Measurements from ENCODE around the gene PIM3.

Gene PIM3

DNA sequence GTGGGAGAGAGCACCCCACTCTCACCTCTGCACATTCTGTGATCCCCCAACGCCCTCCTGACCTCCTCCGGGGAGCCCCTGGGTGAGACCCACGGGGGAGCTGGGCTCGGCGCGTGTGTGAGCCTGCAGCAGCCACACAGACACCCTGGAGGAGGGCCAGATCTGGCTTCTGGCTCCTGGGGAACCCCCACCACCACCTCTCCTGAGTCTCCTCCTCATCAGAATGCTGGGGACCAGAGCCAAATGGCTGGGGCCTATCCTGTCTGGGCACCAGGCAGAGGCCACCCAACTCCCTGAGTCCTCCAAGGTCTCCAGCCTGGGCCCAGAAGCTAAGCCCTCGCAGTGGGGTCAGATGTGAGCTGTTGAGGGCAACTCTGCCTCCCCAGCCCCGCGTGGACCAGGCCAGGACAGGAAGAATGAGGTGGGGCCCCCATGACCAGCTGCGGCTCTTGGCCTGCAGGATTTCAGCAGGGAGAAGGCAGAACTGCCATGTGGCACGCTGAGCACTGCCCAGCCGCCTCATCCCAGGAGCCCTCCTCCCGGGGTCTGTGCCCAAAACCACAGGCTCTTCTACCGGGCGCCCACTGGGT is 5.5 kb upstream of the PIM3 start:
- peaks cover 7% of the 10 kb centered on the region for H3K4me1 Mint-ChIP-seq
- H3K27ac Mint-ChIP-seq, result no peak overlapping the region
- H3K27me3 Mint-ChIP-seq, result no peaks in the 10 kb centered on the region
- no peak for DNase-seq
- no peaks in the 10 kb centered on the region for H3K36me3 Mint-ChIP-seq (ENCODE audit: low read depth)
- H3K4me3 Mint-ChIP-seq, result no peak overlapping the region
- no peaks in the 10 kb centered on the region for H3K9me3 Mint-ChIP-seq
- no peak for ATAC-seq

GRCh38 chr22:49955581-49956417 is 4.8 kb upstream of the PIM3 start:
- Mint-ChIP-seq H3K4me3 (no peak overlapping the region), H3K27me3 (no peaks in the 10 kb centered on the region), H3K27ac (no peak overlapping the region), H3K36me3 (ENCODE audit: low read depth) (no peaks in the 10 kb centered on the region), H3K9me3 (no peaks in the 10 kb centered on the region), H3K4me1 (peaks cover 7% of the 10 kb centered on the region)
- ATAC-seq, result no peak
- DNase-seq, result no peak

- no peak overlapping the region for H3K27ac Mint-ChIP-seq
- no peak for ATAC-seq
- no peaks in the 10 kb centered on the region for H3K36me3 Mint-ChIP-seq (ENCODE audit: low read depth)
- H3K9me3 Mint-ChIP-seq, result no peaks in the 10 kb centered on the region
- H3K27me3 Mint-ChIP-seq, result no peaks in the 10 kb centered on the region
- H3K4me1 Mint-ChIP-seq, result peaks cover 7% of the 10 kb centered on the region
- no peak for DNase-seq
- H3K4me3 Mint-ChIP-seq, result no peak overlapping the region
Measured at GRCh38 chr22:49956418-49956770, 4.2 kb upstream of the PIM3 start.

DNA sequence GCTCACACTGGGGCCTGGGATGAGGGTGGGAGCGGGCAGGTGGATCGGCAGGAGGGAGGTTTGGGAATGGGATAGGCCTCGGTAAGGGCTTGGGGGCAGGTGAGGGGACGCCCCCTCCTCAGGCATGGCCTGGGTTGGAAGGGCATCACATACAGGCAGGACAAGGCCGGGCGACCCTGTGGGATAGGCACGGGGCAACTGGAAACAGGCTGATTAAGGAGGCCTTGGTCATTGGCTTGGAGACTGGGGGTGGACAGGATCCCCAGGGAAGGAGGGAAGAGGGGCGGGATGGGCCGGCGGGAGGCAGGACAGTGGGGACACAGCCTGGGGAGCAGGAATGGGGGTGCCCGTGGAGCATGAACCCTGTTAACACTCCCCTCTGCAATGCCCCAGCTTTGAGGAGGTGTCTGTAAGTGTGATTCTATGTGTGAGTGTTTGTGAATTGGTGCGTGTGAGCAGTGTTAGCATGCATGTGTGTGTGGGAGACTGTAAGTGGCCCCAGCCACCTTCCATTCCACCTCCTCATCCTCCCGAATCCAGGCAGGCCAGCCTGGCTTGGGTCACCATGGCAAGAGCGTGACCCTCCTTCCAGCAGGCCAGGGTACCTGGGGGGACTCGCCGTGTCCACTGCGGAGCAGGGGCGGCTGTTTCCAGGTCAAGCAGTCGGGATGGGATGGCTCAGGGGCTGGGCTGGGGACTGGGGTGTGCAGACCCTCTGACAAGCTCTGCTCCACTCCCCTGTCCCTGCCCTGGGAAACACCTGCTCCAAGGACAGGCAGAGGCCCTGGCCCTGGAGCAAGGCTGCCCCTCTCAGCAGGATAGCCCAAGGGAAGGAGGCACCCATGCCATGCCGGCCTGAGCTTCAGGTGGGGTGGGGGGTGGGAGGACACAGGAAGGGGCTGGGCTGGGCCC is 3.4 kb upstream of the PIM3 start:
- Mint-ChIP-seq H3K4me3 (no peak overlapping the region), H3K4me1 (peaks cover 7% of the 10 kb centered on the region)

DNA sequence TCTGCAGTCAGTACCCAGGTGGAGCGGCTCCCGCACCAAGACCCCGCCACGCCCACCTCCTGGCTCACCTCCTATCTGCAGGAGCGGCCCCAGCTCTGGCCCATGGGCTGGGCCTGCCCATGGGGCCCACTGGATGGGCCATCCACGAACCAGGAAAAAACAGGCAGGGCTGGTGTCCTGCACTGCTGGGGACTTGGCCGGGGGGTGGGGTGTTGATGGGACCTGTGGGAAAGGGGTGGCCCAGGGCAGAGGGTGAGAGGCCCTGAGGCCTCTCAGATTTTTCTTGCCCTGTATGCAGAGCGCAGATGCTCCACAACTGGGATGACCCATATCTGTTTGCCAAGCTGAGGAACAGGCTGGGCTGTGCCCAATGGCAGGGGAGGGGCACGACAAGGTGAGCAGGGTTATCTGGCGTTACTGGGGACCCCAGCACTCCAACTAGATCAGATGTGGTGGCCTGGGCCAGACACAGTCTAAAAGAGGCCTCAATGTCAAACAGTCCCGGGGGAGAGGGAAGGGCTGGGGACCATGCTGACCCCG is 2.7 kb upstream of the PIM3 start:
- H3K27ac Mint-ChIP-seq, result no peak overlapping the region
- DNase-seq (no peak), ATAC-seq (no peak)
- H3K4me1 Mint-ChIP-seq, result peaks cover 7% of the 10 kb centered on the region
- H3K27me3 Mint-ChIP-seq, result no peaks in the 10 kb centered on the region
- no peaks in the 10 kb centered on the region for H3K9me3 Mint-ChIP-seq
- H3K4me3 Mint-ChIP-seq, result peak overlapping the region; percentile 12
- H3K36me3 Mint-ChIP-seq (ENCODE audit: low read depth), result peaks cover 10% of the 10 kb centered on the region

More for the DNA sequence above, 3.4 kb upstream of the PIM3 start:
- DNase-seq (no peak), ATAC-seq (no peak)
- no peak overlapping the region for H3K27ac Mint-ChIP-seq
- no peaks in the 10 kb centered on the region for H3K9me3 Mint-ChIP-seq
- no peaks in the 10 kb centered on the region for H3K27me3 Mint-ChIP-seq
- H3K36me3 Mint-ChIP-seq (ENCODE audit: low read depth), result peaks cover 6% of the 10 kb centered on the region

GRCh38 chr22:49958366-49958921 is 2.1 kb upstream of the PIM3 start:
- Mint-ChIP-seq H3K4me1 (peaks cover 8% of the 10 kb centered on the region), H3K27me3 (no peaks in the 10 kb centered on the region), H3K36me3 (ENCODE audit: low read depth) (peaks cover 15% of the 10 kb centered on the region), H3K4me3 (peak overlapping the region; percentile 84), H3K9me3 (no peaks in the 10 kb centered on the region), H3K27ac (no peak overlapping the region)
- ATAC-seq (no peak), DNase-seq (no peak)

DNA sequence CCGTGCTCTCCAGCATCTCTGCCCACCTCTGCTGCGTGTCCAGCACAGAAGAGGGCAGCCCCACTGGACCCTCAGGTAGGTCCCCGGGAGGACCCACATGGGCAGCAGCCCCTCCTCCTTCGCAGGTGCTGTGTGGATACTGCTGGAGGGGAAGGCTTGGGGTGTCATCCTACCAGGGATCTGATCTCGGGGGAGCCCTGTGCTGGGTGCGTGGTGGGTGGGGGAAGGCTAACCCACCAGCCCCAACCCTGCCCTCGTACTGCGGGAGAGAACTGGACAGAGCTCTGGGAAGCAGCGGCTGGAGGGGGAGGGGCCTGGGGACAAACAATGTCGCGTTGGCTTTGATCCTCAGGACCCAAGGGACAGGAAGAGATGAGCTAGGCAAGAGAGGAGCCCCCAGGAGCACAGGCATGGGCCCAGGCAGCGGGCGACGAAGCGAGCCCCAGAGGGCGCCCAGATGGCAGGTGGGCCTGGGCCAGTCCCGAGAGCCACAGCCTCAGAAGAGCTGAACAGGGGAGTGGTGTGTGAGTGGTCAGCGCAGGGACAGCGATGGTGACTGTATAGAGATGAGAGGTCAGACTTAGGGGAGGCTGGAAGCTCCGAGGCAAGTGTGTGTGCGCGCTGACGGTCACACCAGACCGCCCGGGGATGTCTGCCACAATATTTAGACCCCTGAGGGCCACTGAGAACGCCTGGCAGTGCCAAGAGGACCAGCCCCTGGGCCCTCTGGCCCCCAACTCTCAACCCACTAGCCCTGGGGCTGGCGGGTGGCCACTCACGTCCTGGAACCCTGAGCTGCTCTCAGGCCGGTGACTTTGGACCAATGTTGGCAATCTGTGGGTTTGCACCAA is 1.4 kb upstream of the PIM3 start:
- Mint-ChIP-seq H3K27me3 (no peaks in the 10 kb centered on the region), H3K27ac (peak overlapping the region; percentile 89), H3K4me1 (peaks cover 15% of the 10 kb centered on the region), H3K9me3 (no peaks in the 10 kb centered on the region), H3K36me3 (ENCODE audit: low read depth) (peaks cover 23% of the 10 kb centered on the region), H3K4me3 (peak overlapping the region; percentile 84)
- DNase-seq, result no peak
- ATAC-seq, result no peak

GRCh38 chr22:49959782-49960158 is 802 bp upstream of the PIM3 start:
- DNase-seq (peak; percentile 55), ATAC-seq (no peak)
- Mint-ChIP-seq H3K4me3 (peak overlapping the region; percentile 84), H3K27me3 (no peaks in the 10 kb centered on the region), H3K4me1 (peaks cover 21% of the 10 kb centered on the region), H3K27ac (peak overlapping the region; percentile 89), H3K9me3 (no peaks in the 10 kb centered on the region), H3K36me3 (ENCODE audit: low read depth) (peaks cover 27% of the 10 kb centered on the region)

GRCh38 chr22:49961005-49961600 is 531 bp downstream of the PIM3 start:
- H3K4me3 Mint-ChIP-seq, result peak overlapping the region; percentile 92
- ATAC-seq (no peak), DNase-seq (peak; percentile 44)
- H3K4me1 Mint-ChIP-seq, result peaks cover 26% of the 10 kb centered on the region
- no peaks in the 10 kb centered on the region for H3K9me3 Mint-ChIP-seq
- H3K27ac Mint-ChIP-seq, result peak overlapping the region; percentile 90
- H3K36me3 Mint-ChIP-seq (ENCODE audit: low read depth), result peaks cover 31% of the 10 kb centered on the region
- no peaks in the 10 kb centered on the region for H3K27me3 Mint-ChIP-seq

GRCh38 chr22:49961601-49962011 is 1.0 kb downstream of the PIM3 start:
- H3K36me3 Mint-ChIP-seq (ENCODE audit: low read depth), result peaks cover 31% of the 10 kb centered on the region

DNA sequence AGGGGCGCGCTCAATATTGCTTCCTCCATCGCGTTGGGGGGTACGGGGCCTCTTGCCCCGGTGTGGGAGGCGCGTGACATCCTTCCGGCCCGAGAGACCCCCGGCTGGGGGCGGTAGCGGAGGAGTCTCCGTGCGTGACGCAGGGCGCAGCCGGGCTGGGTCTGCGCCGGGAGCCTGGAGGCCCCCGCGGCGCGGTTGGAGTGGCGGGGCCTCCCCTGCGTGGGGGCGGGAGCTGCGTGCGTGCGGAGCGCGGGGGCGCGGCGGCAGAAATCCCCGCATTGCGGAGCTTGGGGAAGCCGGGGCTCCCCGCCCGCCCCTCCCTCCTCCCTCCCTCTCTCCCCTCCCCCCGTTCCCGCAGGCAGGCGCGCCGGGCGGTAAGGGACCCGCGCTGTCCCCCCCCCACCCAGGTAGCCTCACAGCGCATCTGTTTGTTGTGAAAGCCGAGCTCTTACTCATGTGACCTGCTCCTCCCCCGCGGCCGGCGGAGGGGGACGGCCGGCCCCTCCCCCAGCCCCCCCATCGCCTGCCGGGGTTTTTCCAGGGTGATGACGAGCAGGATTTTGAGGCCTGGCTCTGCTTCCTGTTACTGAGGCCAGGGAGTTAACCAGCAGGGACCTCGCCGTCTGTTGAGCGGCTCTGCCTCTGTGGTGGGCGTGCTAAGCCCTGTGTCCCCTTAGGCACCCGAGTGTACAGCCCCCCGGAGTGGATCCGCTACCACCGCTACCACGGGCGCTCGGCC is 1.6 kb downstream of the PIM3 start:
- DNase-seq (peak; percentile 91), ATAC-seq (peak; percentile 18)
- peaks cover 33% of the 10 kb centered on the region for H3K4me1 Mint-ChIP-seq
- H3K9me3 Mint-ChIP-seq, result no peaks in the 10 kb centered on the region
- peak overlapping the region; percentile 90 for H3K27ac Mint-ChIP-seq
- H3K4me3 Mint-ChIP-seq, result peak overlapping the region; percentile 92
- no peaks in the 10 kb centered on the region for H3K27me3 Mint-ChIP-seq
- H3K36me3 Mint-ChIP-seq (ENCODE audit: low read depth), result peaks cover 31% of the 10 kb centered on the region

More at GRCh38 chr22:49961601-49962011, 1.0 kb downstream of the PIM3 start:
- Mint-ChIP-seq H3K27me3 (no peaks in the 10 kb centered on the region), H3K4me1 (peaks cover 28% of the 10 kb centered on the region), H3K27ac (peak overlapping the region; percentile 90), H3K9me3 (no peaks in the 10 kb centered on the region), H3K4me3 (peak overlapping the region; percentile 92)
- ATAC-seq (no peak), DNase-seq (no peak)

- Mint-ChIP-seq H3K4me3 (peak overlapping the region; percentile 92), H3K27me3 (no peaks in the 10 kb centered on the region), H3K36me3 (ENCODE audit: low read depth) (peaks cover 31% of the 10 kb centered on the region), H3K9me3 (no peaks in the 10 kb centered on the region), H3K4me1 (peaks cover 40% of the 10 kb centered on the region), H3K27ac (peak overlapping the region; percentile 89)
- ATAC-seq (no peak), DNase-seq (no peak)
Measured at GRCh38 chr22:49962751-49963646, 2.4 kb downstream of the PIM3 start.
